Measurements from ENCODE around the gene PMEPA1. TPM values are rescaled to one million over a fixed set of nuclear protein-coding genes. Genes with fewer than 3 reads are reported as not detected.

The PMEPA1 gene
- total and polyA plus RNA-seq, 4 donors = 0.61 to 1.5 (median 1.1) TPM

- Histone ChIP-seq H3K9me3 (ENCODE audit: control insufficient read depth in 4 of 4, low read length in 3 of 4) (no peaks in the 10 kb centered on the region), H3K27ac (ENCODE audit: low read depth in 1 of 2, low read length in 2 of 2) (no peak overlapping the region), H3K27me3 (ENCODE audit: control insufficient read depth in 4 of 4, insufficient read depth in 4 of 4, low read length in 3 of 4) (peaks cover 0 to 6% (median 0%) of the 10 kb centered on the region in 4 donors), H3K4me1 (ENCODE audit: control insufficient read depth in 4 of 4, insufficient read depth in 4 of 4, low read length in 3 of 4) (no peaks in the 10 kb centered on the region), H3K9ac (ENCODE audit: low read depth in 1 of 2, low read length in 2 of 2) (no peak overlapping the region), H3K4me3 (ENCODE audit: low read depth in 1 of 3, low read length in 3 of 3) (no peak overlapping the region), H3K36me3 (ENCODE audit: control insufficient read depth in 4 of 4, insufficient read depth in 3 of 4, low read depth in 1 of 4, low read length in 3 of 4) (no peaks in the 10 kb centered on the region)
- 76% methylated on average over 26 of the region's 26 CpGs for WGBS
- TF ChIP-seq SP1 (IDR thresholded peaks at IDR 0.05) = no peak
- TF ChIP-seq MAX (IDR thresholded peaks at IDR 0.05) = no peak
- no peak for TF ChIP-seq RAD21 (IDR thresholded peaks at IDR 0.05)
- TF ChIP-seq RXRA (IDR thresholded peaks at IDR 0.05) = no peak
- no peak for TF ChIP-seq REST (IDR thresholded peaks at IDR 0.05)
- TF ChIP-seq GABPA (IDR thresholded peaks at IDR 0.05 in 1 of 2, conservative IDR thresholded peaks at IDR 0.05 in 1 of 2) = no peak
- no peak for TF ChIP-seq TAF1 (conservative IDR thresholded peaks at IDR 0.05)
- TF ChIP-seq EGR1 (IDR thresholded peaks at IDR 0.05; ENCODE audit: low read depth in 2 of 2) = no peak
- TF ChIP-seq HNF4A (conservative IDR thresholded peaks at IDR 0.05) = no peak
- TF ChIP-seq FOXA2 (IDR thresholded peaks at IDR 0.05) = no peak
- DNase-seq (ENCODE audit: low spot score) = no peak
Observed at GRCh38 chr20:57672164-57672563, 37.7 kb downstream of the PMEPA1 start.

GRCh38 chr20:57671662-57672061, 38.2 kb downstream of the PMEPA1 start:
- Histone ChIP-seq H3K9ac (ENCODE audit: low read depth in 1 of 2, low read length in 2 of 2) (no peak overlapping the region), H3K36me3 (ENCODE audit: control insufficient read depth in 4 of 4, insufficient read depth in 3 of 4, low read depth in 1 of 4, low read length in 3 of 4) (no peaks in the 10 kb centered on the region), H3K4me3 (ENCODE audit: low read depth in 1 of 3, low read length in 3 of 3) (no peak overlapping the region), H3K4me1 (ENCODE audit: control insufficient read depth in 4 of 4, insufficient read depth in 4 of 4, low read length in 3 of 4) (no peaks in the 10 kb centered on the region), H3K27ac (ENCODE audit: low read depth in 1 of 2, low read length in 2 of 2) (no peak overlapping the region), H3K9me3 (ENCODE audit: control insufficient read depth in 4 of 4, low read length in 3 of 4) (no peaks in the 10 kb centered on the region), H3K27me3 (ENCODE audit: control insufficient read depth in 4 of 4, insufficient read depth in 4 of 4, low read length in 3 of 4) (peaks cover 0 to 3% (median 0%) of the 10 kb centered on the region in 4 donors)
- TF ChIP-seq JUND (IDR thresholded peaks at IDR 0.05) (no peak), GABPA (IDR thresholded peaks at IDR 0.05 in 1 of 2, conservative IDR thresholded peaks at IDR 0.05 in 1 of 2) (no peak), HNF4G (IDR thresholded peaks at IDR 0.05) (no peak), CTCF (IDR thresholded peaks at IDR 0.05; ENCODE audit: low read depth, low read length, missing input control) (no peak), HNF4A (conservative IDR thresholded peaks at IDR 0.05) (no peak), ATF3 (IDR thresholded peaks at IDR 0.05) (no peak), REST (IDR thresholded peaks at IDR 0.05) (no peak), SP1 (IDR thresholded peaks at IDR 0.05) (no peak), EGR1 (IDR thresholded peaks at IDR 0.05; ENCODE audit: low read depth in 2 of 2) (no peak), FOXA1 (IDR thresholded peaks at IDR 0.05) (no peak), ZBTB33 (IDR thresholded peaks at IDR 0.05) (no peak), FOXA2 (IDR thresholded peaks at IDR 0.05) (no peak), RAD21 (IDR thresholded peaks at IDR 0.05) (no peak), RXRA (IDR thresholded peaks at IDR 0.05) (no peak), MAX (IDR thresholded peaks at IDR 0.05) (no peak), YY1 (IDR thresholded peaks at IDR 0.05) (no peak)
- DNase-seq (ENCODE audit: low spot score) = no peak
- whole genome bisulfite sequencing = 71% methylated on average over 4 of the region's 4 CpGs
